Myocyte (in vitro differentiated cells): Measurements from ENCODE around the gene DYNC2LI1. TPM values are rescaled to one million over a fixed set of nuclear protein-coding genes. Genes with fewer than 3 reads are reported as not detected.
A peak's percentile ranks its signal among the peaks of the same experiment; 100 is the strongest.

Experiments used
- DNase-seq: peaks from one replicate; pipeline ENCODE4 v3.0.0-alpha.2; 2012; ENCODE audit warnings: low read depth
- total RNA-seq: library from RNA; depleted of rRNA; stranded (reverse); fragments of >200 nt; gene quantifications from 2 replicates; pipeline ENCODE4 v1.2.3, GENCODE V29; 2014

DYNC2LI1 gene
- total RNA-seq, 1 donor from 2014 or later = 29.0 TPM

DNA sequence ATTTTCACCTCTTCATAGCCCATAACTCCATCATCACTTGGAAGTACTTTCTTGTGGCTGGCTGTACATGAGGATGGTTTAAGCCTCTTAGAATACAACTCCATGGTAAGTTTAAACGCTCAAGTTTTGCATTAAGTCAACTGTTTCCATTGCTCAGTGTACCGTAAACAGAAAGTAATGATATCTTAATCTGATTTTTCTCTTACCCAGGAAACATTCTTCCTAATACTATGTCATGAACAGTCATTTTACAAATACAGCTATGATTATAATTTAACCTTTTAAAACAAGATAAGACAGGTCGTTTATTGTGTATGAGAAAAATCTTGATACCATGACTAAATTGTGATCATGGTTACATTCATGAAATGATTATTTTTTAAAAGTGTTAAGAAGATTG is 11.6 kb upstream of the DYNC2LI1 start:
- DNase-seq = no peak

DNA sequence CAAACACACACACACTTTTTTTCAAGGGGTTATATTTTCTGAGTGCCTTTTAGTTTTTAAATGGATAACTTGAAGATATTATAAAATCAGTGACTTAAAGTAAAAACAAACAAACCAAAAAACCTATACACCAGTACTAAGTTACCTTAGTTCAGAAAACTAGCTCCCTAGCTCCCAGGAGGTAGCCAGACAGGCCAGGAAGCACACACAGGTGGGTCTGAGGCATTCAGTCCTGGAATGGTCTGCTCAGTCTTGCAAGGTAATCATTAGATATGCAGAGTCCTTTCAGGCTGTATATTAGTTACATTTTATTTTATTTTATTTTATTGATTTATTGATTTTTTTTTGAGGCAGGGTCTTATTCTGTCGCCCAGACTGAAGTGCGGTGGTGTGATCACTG is 10.7 kb upstream of the DYNC2LI1 start:
- no peak for DNase-seq

- peak; percentile 10 for DNase-seq
These were observed 9.6 kb upstream of the DYNC2LI1 start for GRCh38 chr2:43764086-43764705.

DNA sequence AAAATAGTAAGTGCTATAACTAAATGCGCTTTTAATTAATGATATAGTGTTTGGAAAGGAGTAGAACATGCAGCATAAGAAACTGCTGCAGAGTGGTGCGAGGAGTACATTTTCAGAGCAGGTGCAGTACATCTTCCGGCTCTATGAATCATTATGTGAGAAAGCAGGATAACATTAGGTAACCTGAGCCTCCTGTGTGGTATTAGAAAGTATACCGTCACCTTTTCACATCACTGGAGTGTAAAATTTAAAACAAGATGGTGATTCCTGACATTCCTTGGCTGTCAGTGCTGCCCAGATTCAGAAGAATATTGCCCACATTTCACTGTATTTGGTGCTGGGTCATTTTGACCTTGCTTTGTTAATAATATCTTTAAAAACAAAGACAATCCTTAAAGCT is 7.8 kb upstream of the DYNC2LI1 start:
- peak; percentile 2 for DNase-seq

GRCh38 chr2:43774617-43775016 is 778 bp downstream of the DYNC2LI1 start:
- no peak for DNase-seq

DNA sequence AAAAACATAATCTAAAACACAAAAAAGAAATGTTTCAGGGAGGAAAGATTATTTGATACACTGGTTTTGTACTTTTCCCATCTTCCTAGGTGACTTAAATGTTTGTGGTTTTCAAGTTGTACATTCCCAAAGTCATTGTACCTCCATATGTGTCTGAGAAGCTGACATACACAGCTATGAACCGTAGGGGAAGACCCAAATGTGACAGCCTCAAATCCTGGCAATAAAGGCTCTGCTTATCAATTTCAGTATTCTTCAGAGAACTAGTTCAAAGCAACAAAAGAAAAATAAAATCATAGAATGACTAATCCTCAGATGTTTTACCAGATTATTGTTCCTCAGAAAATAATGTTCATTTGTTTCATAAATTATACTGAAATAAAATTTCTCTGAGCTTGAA is 2.5 kb downstream of the DYNC2LI1 start:
- no peak for DNase-seq

GRCh38 chr2:43777306-43777926 is 3.6 kb downstream of the DYNC2LI1 start:
- DNase-seq = no peak

GRCh38 chr2:43778233-43778632 is 4.4 kb downstream of the DYNC2LI1 start:
- no peak for DNase-seq

- DNase-seq = no peak
These were observed 14.1 kb downstream of the DYNC2LI1 start for GRCh38 chr2:43787895-43788294.

DNA sequence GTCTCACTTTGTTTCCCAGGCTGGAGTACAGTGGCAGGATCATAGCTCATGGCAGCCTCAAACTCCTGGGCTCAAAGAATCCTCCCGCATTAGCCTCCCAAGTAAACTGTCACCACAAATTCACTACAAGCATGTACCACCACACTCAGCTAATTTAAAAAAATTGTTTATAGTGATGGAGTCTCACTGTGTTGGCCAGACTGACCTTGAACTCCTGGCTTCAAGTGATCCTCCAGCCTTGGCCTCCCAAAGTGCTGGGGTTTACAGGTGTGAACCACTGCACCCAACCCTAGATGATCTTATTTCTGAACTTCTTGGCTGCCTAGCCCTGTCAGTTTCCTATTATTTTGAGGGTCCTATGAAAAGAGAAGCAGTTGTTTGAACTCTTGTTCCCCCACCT is 14.8 kb downstream of the DYNC2LI1 start:
- DNase-seq = no peak

DNA sequence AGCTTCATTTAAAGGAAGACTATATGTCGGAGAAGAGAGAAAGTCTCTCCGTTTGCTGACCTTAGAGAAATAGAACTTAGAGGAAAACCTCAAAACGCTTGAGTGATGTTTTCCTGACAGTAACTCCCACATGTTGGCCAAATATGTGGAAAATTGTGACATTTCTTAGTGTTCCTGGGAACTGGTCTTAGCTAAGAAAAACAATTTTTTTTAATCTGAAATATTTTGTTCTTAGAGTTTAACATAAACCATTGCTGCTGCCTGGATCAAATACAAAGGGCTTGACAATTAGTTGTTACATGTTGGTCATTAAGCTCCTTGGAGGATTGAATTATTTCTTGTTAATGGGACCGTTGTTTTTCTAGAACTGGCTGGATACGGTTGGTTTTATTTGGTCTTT is 16.3 kb downstream of the DYNC2LI1 start:
- DNase-seq = no peak

- DNase-seq = no peak
These were observed 17.4 kb downstream of the DYNC2LI1 start for GRCh38 chr2:43791035-43791765.

- no peak for DNase-seq
These were observed 18.8 kb downstream of the DYNC2LI1 start for GRCh38 chr2:43792653-43793052.

DNA sequence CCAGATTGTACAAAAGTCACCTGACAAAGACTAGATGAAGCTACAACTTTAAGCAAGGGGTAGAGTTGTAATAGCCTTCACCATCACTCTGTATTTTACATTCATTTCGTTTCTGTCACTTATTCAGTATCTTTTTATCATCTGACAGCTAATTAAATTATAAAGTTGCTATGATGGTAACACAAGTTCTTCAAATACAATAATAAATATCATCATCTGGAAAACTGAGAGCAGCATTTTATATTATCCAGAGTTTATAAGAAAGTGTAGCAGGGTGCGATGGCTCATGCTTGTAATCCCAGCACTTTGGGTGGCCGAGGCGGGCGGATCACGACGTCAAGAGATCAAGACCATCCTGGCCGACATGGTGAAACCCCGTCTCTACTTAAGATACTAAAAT is 21.1 kb downstream of the DYNC2LI1 start:
- DNase-seq = no peak

DNA sequence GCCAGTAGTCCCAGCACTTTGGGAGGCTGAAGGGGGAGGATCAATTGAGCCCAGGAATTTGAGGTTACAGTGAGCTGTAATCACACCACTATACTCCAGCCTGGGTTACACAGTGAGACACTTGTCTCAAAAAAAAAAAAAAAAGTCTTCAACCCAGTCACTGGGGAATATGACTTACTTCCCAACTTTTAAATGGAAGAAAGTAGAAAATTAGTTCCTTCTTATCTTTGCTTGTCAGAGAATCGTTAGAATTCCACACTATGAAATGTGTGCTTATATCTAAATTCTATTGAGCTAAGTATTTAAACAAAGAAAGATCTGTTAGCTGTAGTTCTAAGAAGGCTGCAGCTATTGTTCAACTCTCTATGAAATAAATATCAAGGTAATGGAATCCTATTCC is 22.4 kb downstream of the DYNC2LI1 start:
- no peak for DNase-seq

DNA sequence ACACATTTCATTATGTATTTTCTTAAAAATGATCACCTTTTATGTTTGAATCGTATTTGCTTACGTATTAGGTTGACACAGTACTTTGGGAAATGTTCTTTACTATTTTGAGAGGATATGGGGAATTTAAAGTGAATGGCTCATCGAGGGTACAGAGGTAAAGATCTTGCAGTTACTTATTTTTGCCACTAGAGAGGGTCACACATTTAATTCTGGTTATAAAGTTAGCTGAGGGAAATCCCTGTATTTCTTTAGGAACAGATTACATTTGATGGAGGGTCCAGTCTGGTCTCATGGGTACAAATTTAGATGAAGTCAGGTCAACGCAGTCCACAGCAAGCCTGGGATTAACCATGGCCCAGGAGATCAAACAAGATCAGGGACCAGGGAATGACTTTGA is 24.5 kb downstream of the DYNC2LI1 start:
- no peak for DNase-seq

GRCh38 chr2:43800894-43801293 is 27.1 kb downstream of the DYNC2LI1 start:
- no peak for DNase-seq

DNA sequence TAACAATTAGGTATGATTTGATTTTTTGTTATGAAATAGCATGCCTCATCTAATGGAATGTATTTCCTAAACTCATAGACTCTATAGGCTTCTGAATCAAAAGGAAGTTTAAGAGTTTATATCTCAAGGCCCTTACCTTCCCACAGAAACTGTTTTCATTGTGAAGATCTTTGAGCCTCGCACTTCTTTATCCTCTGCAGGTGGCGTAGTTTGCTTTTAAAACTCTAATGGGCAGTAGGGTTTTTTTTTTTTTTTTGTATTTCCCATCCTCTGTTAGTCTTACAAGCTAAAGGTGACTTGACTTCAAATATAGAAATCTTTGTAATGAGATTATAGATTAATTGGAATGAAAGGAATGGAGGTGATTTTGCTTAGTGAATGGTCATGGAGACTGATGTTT is 28.3 kb downstream of the DYNC2LI1 start:
- DNase-seq = no peak

DNA sequence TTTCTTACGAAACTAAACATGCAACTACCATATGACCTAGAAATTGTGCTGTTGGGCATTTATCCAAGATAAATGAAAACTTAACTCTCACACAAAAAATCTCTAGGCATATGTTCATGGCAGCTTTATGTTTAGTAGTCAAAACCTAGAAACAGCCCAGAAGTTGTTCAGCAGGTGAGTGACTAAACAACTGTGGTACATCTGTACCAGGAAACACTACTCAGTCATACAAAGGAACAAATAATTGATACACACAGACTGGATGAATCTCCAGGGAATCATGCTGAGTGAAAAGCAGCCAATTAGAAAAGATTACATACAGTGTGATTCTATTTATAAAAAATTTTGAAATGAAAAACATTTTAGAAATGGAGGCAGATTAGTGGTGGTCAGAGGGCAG is 29.3 kb downstream of the DYNC2LI1 start:
- no peak for DNase-seq

DNA sequence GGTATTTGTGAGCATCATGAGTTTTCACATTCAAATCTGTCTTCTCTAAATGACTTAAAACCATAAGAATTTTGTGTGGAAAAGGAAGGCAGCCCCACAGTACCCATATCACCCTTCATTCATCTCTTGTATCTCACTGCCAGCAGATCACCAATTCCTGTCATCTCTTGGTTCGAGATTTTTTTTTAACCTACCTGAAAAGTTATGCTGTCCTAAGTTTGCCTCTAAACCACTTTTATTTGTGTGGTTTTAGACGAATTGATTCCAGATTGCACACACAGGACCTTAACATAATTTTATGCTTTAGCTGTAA is 32.8 kb downstream of the DYNC2LI1 start:
- no peak for DNase-seq

GRCh38 chr2:43810452-43810851 is 36.6 kb downstream of the DYNC2LI1 start:
- DNase-seq = no peak

DNA sequence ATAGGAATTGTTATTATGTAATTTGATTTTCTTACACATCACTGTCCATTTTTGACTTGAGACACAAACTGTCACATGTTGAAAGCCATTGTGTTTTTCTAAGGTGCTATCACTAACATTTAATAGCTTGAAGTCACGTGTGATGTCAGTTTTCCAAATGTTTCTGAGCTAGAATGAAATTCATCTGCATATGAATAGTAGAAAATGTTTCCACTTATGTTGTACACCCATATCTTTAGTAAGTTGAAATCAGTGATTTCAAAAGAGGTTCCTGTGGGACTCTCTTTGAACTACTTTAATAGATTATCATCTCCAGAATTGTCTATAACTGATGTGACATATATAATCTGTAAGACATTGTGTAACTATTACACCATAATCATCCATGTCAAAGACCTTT is 37.0 kb downstream of the DYNC2LI1 start:
- DNase-seq = no peak

GRCh38 chr2:43812006-43812405 is 38.2 kb downstream of the DYNC2LI1 start:
- no peak for DNase-seq
